Lower lobe of right lung (tissue), 2 donors: ENCODE data around the gene XPR1. TPM values are rescaled to one million over a fixed set of nuclear protein-coding genes. Genes with fewer than 3 reads are reported as not detected.
"Not testable (repeated sequence)": the region's sequence is repeated elsewhere in the genome, so short reads cannot be mapped to it uniquely, and the experiment has no call there.

Experiments used
- ATAC-seq, 2 donors: fragments of 200-7000 bp; cut with Tn5 transposase; one replicate each; pipeline ENCODE4 v1.9.1; 2020 to 2022; ENCODE audit warnings: mild to moderate bottlenecking in 2 of 2, moderate library complexity in 2 of 2
- DNase-seq: peaks from one replicate; pipeline ENCODE4 v3.0.0-alpha.2; 2020
- H3K27ac ChIP-seq: fragments of 200-600 bp; one replicate; pipeline ENCODE4 v1.8.0; 2022
- H3K27me3 ChIP-seq: fragments of 200-600 bp; one replicate; pipeline ENCODE4 v1.8.0; 2022; ENCODE audit warnings: low read depth
- H3K36me3 ChIP-seq: fragments of 200-600 bp; one replicate; pipeline ENCODE4 v1.8.0; 2022; ENCODE audit warnings: mild to moderate bottlenecking
- H3K4me1 ChIP-seq: fragments of 200-600 bp; one replicate; pipeline ENCODE4 v1.8.0; 2022
- H3K4me3 ChIP-seq: fragments of 200-600 bp; one replicate; pipeline ENCODE4 v1.8.0; 2022; ENCODE audit warnings: mild to moderate bottlenecking
- H3K9me3 ChIP-seq: fragments of 200-600 bp; one replicate; pipeline ENCODE4 v1.8.0; 2022
- CTCF ChIP-seq: fragments of 200-600 bp; IDR thresholded peaks from one replicate; pipeline ENCODE4 v1.8.0; 2022; ENCODE audit warnings: antibody characterized with exemption, mild to moderate bottlenecking
- intact Hi-C: fragments of 100-400 bp; cut with DNase I; formaldehyde crosslinking; loops from one replicate; pipeline ENCODE4 v1.11.0; 2022
- total RNA-seq: library from RNA; stranded (reverse); fragmentation: NEBNext Ultra II Directional; extraction: Animal tissue kit (Norgen Biotek cat#: 25700); gene quantifications from one replicate; pipeline ENCODE4 v1.2.1, GENCODE V29; 2021
- donor health status: DM: no; HTN: yes; CAD: no; lungs with severe emphysema.

XPR1 gene
- total RNA-seq, 1 donor from 2014 or later: 21.1 TPM

- TF ChIP-seq CTCF: no peak
- Histone ChIP-seq H3K27me3 (no peaks in the 10 kb centered on the region), H3K4me3 (no peak overlapping the region), H3K4me1 (peaks cover 14% of the 10 kb centered on the region), H3K27ac (no peak overlapping the region), H3K9me3 (no peaks in the 10 kb centered on the region), H3K36me3 (no peaks in the 10 kb centered on the region)
- no peak for DNase-seq
- intact Hi-C loops: no loop called here
- no peak for ATAC-seq
Measured at GRCh38 chr1:180644526-180645192, 12.8 kb downstream of the XPR1 start.

GRCh38 chr1:180645261-180645660, 13.4 kb downstream of the XPR1 start:
- DNase-seq, H3K4me3 ChIP-seq, H3K36me3 ChIP-seq, H3K27ac ChIP-seq, ATAC-seq, H3K27me3 ChIP-seq, intact Hi-C loops, H3K9me3 ChIP-seq: not testable (repeated sequence)
- peaks cover 15% of the 10 kb centered on the region for H3K4me1 ChIP-seq

DNA sequence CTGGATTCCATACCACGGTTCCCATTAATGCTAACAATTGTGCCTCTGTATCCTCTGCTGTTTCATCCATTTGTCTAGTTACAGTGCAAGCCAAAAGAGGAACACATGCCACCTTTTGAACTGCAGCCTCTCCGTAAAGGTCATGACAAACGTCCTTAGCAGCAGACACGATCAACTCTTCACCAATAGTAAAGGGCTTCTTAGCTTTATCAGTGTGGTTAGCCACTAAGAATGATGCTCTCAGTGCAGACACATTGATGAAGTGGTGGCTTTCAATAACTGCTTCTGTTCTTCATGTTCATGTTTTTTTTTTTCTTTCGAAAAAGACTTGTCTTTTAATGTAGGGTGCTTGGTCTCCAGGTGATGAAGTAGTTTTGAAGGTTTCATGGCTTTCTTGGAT, 14.3 kb downstream of the XPR1 start:
- intact Hi-C loops: no loop called here
- no peaks in the 10 kb centered on the region for H3K36me3 ChIP-seq
- ATAC-seq (no peak), DNase-seq (no peak)
- H3K9me3 ChIP-seq: no peaks in the 10 kb centered on the region
- H3K4me1 ChIP-seq: peaks cover 15% of the 10 kb centered on the region
- no peak overlapping the region for H3K4me3 ChIP-seq
- no peak overlapping the region for H3K27ac ChIP-seq
- TF ChIP-seq CTCF: no peak
- H3K27me3 ChIP-seq: no peaks in the 10 kb centered on the region

DNA sequence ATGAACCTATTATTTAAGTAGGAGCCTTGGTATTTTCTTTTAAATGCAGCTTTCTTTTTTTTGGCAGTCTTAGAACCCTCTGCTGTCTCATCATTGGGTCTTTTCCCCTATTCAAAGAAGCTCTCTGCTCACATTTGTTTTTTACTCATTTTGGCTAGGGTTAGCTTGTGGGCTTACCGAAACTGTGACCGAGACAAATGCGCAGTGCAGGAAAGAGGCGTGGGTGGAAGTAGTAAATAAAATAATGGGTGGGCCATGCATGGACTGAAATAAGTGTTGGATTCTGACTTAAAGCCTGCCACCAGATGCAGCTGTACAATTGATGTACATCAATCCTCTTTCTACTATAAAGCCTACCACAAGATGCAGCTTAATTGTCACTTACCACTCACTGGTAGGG, 14.7 kb downstream of the XPR1 start:
- TF ChIP-seq CTCF: no peak
- intact Hi-C loops: no loop called here
- H3K36me3 ChIP-seq: no peaks in the 10 kb centered on the region
- DNase-seq: no peak
- H3K27me3 ChIP-seq: no peaks in the 10 kb centered on the region
- H3K4me3 ChIP-seq: no peak overlapping the region
- no peaks in the 10 kb centered on the region for H3K9me3 ChIP-seq
- H3K4me1 ChIP-seq: peaks cover 15% of the 10 kb centered on the region
- H3K27ac ChIP-seq: no peak overlapping the region
- ATAC-seq: no peak

GRCh38 chr1:180652792-180653191, 21.0 kb downstream of the XPR1 start:
- no peaks in the 10 kb centered on the region for H3K36me3 ChIP-seq
- no peak overlapping the region for H3K27ac ChIP-seq
- H3K4me3 ChIP-seq: no peak overlapping the region
- intact Hi-C loops: no loop called here
- TF ChIP-seq CTCF: no peak
- H3K27me3 ChIP-seq: no peaks in the 10 kb centered on the region
- H3K9me3 ChIP-seq: peaks cover 11% of the 10 kb centered on the region
- H3K4me1 ChIP-seq: peaks cover 4% of the 10 kb centered on the region
- ATAC-seq: no peak
- DNase-seq: no peak

DNA sequence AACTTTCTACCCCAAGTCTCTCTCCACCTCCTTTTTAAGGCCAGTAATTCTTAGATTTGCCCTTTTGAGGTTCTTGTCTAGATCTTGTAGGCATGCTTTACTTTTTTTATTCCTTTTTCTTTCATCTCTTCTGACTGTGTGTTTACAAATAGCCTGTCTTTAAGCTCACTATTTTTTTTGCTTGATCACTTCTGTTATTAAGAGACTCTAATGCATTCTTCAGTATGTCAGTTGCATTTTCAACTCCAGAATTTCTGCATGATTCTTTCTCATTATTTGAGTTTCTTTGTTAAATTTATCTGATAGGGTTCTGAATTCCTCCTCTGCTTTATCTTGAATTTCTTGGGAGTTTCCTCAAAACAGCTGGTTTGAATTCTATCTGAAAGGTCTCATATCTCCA, 30.9 kb downstream of the XPR1 start:
- Histone ChIP-seq H3K4me3 (no peak overlapping the region), H3K9me3 (peaks cover 36% of the 10 kb centered on the region), H3K4me1 (no peaks in the 10 kb centered on the region), H3K27ac (no peak overlapping the region), H3K36me3 (no peaks in the 10 kb centered on the region), H3K27me3 (no peaks in the 10 kb centered on the region)
- DNase-seq: no peak
- no peak for TF ChIP-seq CTCF
- no peak for ATAC-seq
- intact Hi-C loops: no loop called here
